K562 (cell line): ENCODE measurements around the gene METTL25B. TPM values are rescaled to one million over a fixed set of nuclear protein-coding genes. Genes with fewer than 3 reads are reported as not detected.

ENCODE experiments used
- ELF4 ChIP-seq: fragments of 450-650 bp; formaldehyde crosslinking; IDR thresholded peaks from 2 replicates; pipeline ENCODE4 v1.4.0; 2022; ENCODE audit warnings: missing genetic modification characterization
- ETV6 ChIP-seq, 3 experiments: fragments of 150-350 bp in 1 of 3; sonication (generic) in 1 of 3; formaldehyde crosslinking in 1 of 3; IDR thresholded peaks; 2 replicates each; pipeline versions ENCODE4 v1.6.1 to v1.8.0; 2014 to 2022; ENCODE audit warnings: borderline replicate concordance in 2 of 3, low read depth in 2 of 3, antibody characterized with exemption in 1 of 3, low read length in 1 of 3, mild to moderate bottlenecking in 1 of 3, missing genetic modification reagents in 1 of 3
- GATA2 ChIP-seq: sonication (generic); formaldehyde crosslinking; IDR thresholded peaks from 2 replicates; pipeline ENCODE4 v1.4.0; 2020; ENCODE audit warnings: mild to moderate bottlenecking, missing genetic modification reagents
- GATAD2A ChIP-seq: fragments of 450-650 bp; IDR thresholded peaks from 2 replicates; pipeline ENCODE4 v1.6.1; 2017
- IRF2 ChIP-seq: sonication (generic); formaldehyde crosslinking; IDR thresholded peaks from 2 replicates; pipeline ENCODE4 v1.8.1; 2022; ENCODE audit warnings: mild to moderate bottlenecking, missing genetic modification reagents
- MLLT1 ChIP-seq, 2 experiments: fragments of 450-650 bp; IDR thresholded peaks; 2 replicates each; pipeline ENCODE4 v1.6.1; 2016
- NR1H2 ChIP-seq: sonication (generic); formaldehyde crosslinking; IDR thresholded peaks from 2 replicates; pipeline ENCODE4 v1.4.0; 2020; ENCODE audit warnings: mild to moderate bottlenecking, missing genetic modification reagents
- NR2F6 ChIP-seq: fragments of 450-650 bp; formaldehyde crosslinking; IDR thresholded peaks from 2 replicates; pipeline ENCODE4 v1.4.0; 2020; ENCODE audit warnings: mild to moderate bottlenecking
- PTRF ChIP-seq: fragments of 450-650 bp; IDR thresholded peaks from 2 replicates; pipeline ENCODE4 v1.6.1; 2016; ENCODE audit warnings: mild to moderate bottlenecking, missing genetic modification characterization, missing compliant biosample characterization
- SAFB ChIP-seq: fragments of 200-400 bp; formaldehyde crosslinking; IDR thresholded peaks from 2 replicates; pipeline ENCODE4 v1.6.1; 2017; ENCODE audit warnings: low read depth, low read length, borderline replicate concordance
- SMAD4 ChIP-seq: fragments of 250-450 bp; sonication (Bioruptor Pico); conservative IDR thresholded peaks from 2 replicates; pipeline ENCODE4 v1.8.0; 2021; ENCODE audit warnings: inconsistent platforms, mild to moderate bottlenecking, moderate library complexity
- SPI1 ChIP-seq: IDR thresholded peaks from 2 replicates; pipeline ENCODE4 v1.6.1; 2011; ENCODE audit warnings: low read depth, low read length, control low read depth, borderline replicate concordance
- TCF7 ChIP-seq: sonication (generic); IDR thresholded peaks from 2 replicates; pipeline ENCODE4 v1.6.1; 2016; ENCODE audit warnings: antibody characterized with exemption, borderline replicate concordance
- ZNF324 ChIP-seq: fragments of 250-450 bp; sonication (Bioruptor Pico); IDR thresholded peaks from 2 replicates; pipeline ENCODE4 v1.4.0; 2020; ENCODE audit warnings: mild to moderate bottlenecking
- ZNF408 ChIP-seq: fragments of 250-450 bp; sonication (Bioruptor Pico); IDR thresholded peaks from 2 replicates; pipeline ENCODE4 v1.4.0; 2020; ENCODE audit warnings: low read depth, mild to moderate bottlenecking, moderate library complexity
- ZNF707 ChIP-seq: fragments of 250-450 bp; sonication (Bioruptor Pico); conservative IDR thresholded peaks from 2 replicates; pipeline ENCODE4 v1.8.0; 2022; ENCODE audit warnings: inconsistent platforms, mild to moderate bottlenecking, moderate library complexity
- polyA plus RNA-seq, 8 experiments: library from polyadenylated mRNA; depleted of rRNA in 4 of 8; stranded (reverse) in 5 of 8; unstranded in 3 of 8; fragments of >200 nt; fragmentation: Nextera tagmentation in 2 of 8; fragmentation: Illumina TruSeq in 1 of 8; extraction: Ambion mirVana in 2 of 8; extraction: Trizol in 1 of 8; gene quantifications; 2 replicates each; pipeline versions ENCODE4 v1.2.1 to v1.2.3, GENCODE V29; 2011 to 2014; ENCODE audit warnings: inconsistent platforms in 1 of 8, missing spikeins in 1 of 8
- total RNA-seq, 7 experiments: library from RNA; depleted of rRNA in 6 of 7; stranded (reverse); fragments of >200 nt in 6 of 7; fragmentation: Illumina TruSeq in 2 of 7; extraction: Trizol in 2 of 7; gene quantifications; 2 replicates each; pipeline versions ENCODE4 v1.2.1 to v1.2.3, GENCODE V29; 2011 to 2021; ENCODE audit warnings: low replicate concordance in 1 of 7
- TF ChIP-seq, protein P1 (sequence below): IDR thresholded peaks from 2 replicates; pipeline ENCODE4 v1.6.1; 2016; ENCODE audit warnings: missing genetic modification characterization, missing compliant biosample characterization
- TF ChIP-seq, protein P2 (sequence below): fragments of 450-650 bp; formaldehyde crosslinking; IDR thresholded peaks from 2 replicates; pipeline ENCODE4 v1.4.0; 2020; ENCODE audit warnings: mild to moderate bottlenecking
- TF ChIP-seq, protein P3 (sequence below): conservative IDR thresholded peaks from 2 replicates; pipeline ENCODE4 v1.6.1; 2011; ENCODE audit warnings: low read depth, mild to moderate bottlenecking, low read length; ENCODE audit not compliant: control insufficient read depth
- TF ChIP-seq, protein P4 (sequence below): fragments of 250-450 bp; sonication (Bioruptor Pico); IDR thresholded peaks from 2 replicates; pipeline ENCODE4 v1.8.0; 2021; ENCODE audit warnings: moderate library complexity, mild to moderate bottlenecking, inconsistent platforms

The METTL25B gene
- total and polyA plus RNA-seq, 9 of the 15 experiments (the other 6 are each of a cell fraction or from before 2014, with no cell fraction given), result 7.7 to 48.3 (median 33.1) TPM

DNA sequence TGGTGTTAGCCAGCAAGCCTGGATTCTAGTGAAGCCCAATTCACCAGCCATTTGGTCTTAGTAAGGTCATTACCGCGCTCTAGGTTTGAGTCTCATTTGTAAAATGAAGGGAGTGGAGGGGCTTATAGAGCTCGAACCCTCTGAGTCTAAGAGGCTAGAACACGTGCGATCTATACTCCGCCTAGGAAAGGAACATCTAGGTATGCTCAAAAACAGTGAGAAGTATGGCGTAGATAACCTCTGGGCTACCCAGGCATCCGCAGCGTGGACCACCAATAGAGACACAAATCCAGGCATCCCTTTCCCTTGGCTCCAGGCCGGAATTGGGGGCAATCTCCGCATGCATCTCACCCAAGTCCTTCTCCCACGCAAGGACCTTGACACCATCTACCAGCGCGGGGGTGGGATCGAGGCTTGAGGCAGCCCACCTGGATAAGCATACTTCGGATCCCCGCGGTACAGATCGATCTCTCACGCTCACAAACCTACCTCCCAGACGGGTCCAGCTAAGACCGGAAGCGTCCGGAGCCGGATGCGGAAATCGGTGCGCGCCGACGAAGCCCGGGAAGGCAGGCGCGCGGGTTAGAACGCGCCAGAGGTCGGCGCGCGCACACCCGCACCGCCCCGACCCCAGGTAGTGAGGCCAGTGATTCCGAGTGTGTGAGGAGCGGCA, at the start of gene METTL25B (continued):
- TF ChIP-seq ETV6 (IDR thresholded peaks at IDR 0.05; ENCODE audit: borderline replicate concordance in 1 of 2, low read depth in 2 of 2, low read length in 1 of 2), result peak in 1 of 2 experiments; percentile 49; a peak in 2 of 4 replicates
- no peak for TF ChIP-seq ETV6 (CRISPR knock-in tag; IDR thresholded peaks at IDR 0.05; ENCODE audit: borderline replicate concordance)
- TF ChIP-seq GATA2 (CRISPR knock-in tag), result peak; percentile 49; the same call in 1 of the 2 replicates
- no peak for TF ChIP-seq NR2F6 (CRISPR knock-in tag)
- peak in 1 of 2 experiments; percentile 60; a peak in 1 of 4 replicates for TF ChIP-seq MLLT1 (IDR thresholded peaks at IDR 0.05)
- TF ChIP-seq, protein P1, sequence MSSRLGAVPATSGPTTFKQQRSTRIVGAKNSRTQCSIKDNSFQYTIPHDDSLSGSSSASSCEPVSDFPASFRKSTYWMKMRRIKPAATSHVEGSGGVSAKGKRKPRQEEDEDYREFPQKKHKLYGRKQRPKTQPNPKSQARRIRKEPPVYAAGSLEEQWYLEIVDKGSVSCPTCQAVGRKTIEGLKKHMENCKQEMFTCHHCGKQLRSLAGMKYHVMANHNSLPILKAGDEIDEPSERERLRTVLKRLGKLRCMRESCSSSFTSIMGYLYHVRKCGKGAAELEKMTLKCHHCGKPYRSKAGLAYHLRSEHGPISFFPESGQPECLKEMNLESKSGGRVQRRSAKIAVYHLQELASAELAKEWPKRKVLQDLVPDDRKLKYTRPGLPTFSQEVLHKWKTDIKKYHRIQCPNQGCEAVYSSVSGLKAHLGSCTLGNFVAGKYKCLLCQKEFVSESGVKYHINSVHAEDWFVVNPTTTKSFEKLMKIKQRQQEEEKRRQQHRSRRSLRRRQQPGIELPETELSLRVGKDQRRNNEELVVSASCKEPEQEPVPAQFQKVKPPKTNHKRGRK (tag), result no peak
- no peak for TF ChIP-seq ZNF707
- TF ChIP-seq SAFB, result no peak
- TF ChIP-seq IRF2 (CRISPR knock-in tag), result no peak
- TF ChIP-seq, protein P2, sequence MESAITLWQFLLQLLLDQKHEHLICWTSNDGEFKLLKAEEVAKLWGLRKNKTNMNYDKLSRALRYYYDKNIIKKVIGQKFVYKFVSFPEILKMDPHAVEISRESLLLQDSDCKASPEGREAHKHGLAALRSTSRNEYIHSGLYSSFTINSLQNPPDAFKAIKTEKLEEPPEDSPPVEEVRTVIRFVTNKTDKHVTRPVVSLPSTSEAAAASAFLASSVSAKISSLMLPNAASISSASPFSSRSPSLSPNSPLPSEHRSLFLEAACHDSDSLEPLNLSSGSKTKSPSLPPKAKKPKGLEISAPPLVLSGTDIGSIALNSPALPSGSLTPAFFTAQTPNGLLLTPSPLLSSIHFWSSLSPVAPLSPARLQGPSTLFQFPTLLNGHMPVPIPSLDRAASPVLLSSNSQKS (CRISPR knock-in tag), result no peak
- TF ChIP-seq ELF4 (CRISPR knock-in tag), result no peak
- TF ChIP-seq GATAD2A, result no peak
- TF ChIP-seq, protein P3, sequence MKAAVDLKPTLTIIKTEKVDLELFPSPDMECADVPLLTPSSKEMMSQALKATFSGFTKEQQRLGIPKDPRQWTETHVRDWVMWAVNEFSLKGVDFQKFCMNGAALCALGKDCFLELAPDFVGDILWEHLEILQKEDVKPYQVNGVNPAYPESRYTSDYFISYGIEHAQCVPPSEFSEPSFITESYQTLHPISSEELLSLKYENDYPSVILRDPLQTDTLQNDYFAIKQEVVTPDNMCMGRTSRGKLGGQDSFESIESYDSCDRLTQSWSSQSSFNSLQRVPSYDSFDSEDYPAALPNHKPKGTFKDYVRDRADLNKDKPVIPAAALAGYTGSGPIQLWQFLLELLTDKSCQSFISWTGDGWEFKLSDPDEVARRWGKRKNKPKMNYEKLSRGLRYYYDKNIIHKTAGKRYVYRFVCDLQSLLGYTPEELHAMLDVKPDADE, result peak; percentile 66; the same call in 1 of the 2 replicates
- TF ChIP-seq SMAD4 (CRISPR knock-in tag), result no peak
- no peak for TF ChIP-seq NR1H2 (CRISPR knock-in tag)
- no peak for TF ChIP-seq ZNF324 (CRISPR knock-in tag)
- TF ChIP-seq PTRF (tag), result no peak
- TF ChIP-seq, protein P4, sequence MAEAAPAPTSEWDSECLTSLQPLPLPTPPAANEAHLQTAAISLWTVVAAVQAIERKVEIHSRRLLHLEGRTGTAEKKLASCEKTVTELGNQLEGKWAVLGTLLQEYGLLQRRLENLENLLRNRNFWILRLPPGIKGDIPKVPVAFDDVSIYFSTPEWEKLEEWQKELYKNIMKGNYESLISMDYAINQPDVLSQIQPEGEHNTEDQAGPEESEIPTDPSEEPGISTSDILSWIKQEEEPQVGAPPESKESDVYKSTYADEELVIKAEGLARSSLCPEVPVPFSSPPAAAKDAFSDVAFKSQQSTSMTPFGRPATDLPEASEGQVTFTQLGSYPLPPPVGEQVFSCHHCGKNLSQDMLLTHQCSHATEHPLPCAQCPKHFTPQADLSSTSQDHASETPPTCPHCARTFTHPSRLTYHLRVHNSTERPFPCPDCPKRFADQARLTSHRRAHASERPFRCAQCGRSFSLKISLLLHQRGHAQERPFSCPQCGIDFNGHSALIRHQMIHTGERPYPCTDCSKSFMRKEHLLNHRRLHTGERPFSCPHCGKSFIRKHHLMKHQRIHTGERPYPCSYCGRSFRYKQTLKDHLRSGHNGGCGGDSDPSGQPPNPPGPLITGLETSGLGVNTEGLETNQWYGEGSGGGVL (CRISPR knock-in tag), result no peak
- no peak for TF ChIP-seq ZNF408 (CRISPR knock-in tag)
- TF ChIP-seq TCF7, result no peak
- 0 out of 2 replicates have a peak, but pooled peaks have one; percentile 13 for TF ChIP-seq SPI1
